DMS153 treated with DMSO at 0.1 percent for 48 hours (cell line): ENCODE results near the gene NRN1L.

Source experiments
- DNase-seq: peaks from one replicate; lab custom pipeline; 2025; ENCODE audit not compliant: unreplicated experiment; lab: John Stamatoyannopoulos, UW

NRN1L gene

DNA sequence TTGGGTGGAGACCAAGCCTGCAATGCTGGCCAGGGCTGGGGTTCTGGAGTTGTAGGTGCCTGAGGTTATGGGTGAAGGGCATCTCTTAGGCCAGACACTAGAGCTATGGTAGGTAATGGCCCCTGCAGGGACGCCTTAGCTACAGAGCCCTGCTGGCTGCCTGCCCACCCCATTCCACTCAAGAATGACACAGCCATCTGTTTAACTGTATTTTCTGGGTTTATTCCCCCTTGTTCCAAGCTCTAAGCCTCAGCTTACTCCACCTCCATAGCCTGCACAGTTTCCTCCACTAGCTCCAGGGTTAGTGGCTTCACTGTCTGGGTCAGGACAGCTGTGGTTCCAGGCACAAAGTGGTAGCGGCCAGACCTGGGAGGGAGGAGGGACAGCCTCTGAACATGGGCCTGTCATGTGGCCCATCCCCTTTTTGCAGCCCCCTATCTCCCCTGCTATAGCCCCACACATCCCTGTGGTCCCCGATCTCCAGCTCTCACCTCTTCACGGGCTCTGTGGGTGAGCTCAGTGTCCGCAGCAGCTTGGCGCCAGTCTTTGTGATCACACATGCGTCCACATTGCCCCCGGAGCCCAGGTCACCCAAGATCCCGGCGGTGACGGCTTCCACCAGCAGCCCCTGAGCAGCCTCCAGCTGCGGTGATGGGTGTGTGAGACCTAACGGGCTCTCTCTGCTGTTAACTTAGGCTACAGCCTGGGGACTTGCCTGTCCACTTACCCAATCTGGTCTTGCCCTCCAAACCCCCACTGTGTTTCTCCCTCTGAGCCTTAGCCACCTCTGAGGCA lies 49.8 kb downstream of the NRN1L start:
- no peak for DNase-seq

DNA sequence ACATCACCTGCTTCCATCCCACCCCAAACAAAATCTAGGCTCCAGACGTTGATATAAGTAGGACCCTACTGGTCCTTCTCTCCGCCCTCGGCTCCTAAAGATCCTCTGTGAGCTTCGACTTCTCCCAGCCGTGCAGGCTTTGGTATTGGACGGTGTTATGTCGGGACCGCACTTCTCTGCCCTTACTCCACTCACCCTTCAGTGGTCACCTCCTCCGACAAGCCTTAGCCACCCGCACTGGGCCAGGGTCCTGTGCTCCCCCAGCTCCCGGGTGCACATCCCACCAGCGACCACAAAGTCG lies 50.4 kb downstream of the NRN1L start:
- no peak for DNase-seq

DNA sequence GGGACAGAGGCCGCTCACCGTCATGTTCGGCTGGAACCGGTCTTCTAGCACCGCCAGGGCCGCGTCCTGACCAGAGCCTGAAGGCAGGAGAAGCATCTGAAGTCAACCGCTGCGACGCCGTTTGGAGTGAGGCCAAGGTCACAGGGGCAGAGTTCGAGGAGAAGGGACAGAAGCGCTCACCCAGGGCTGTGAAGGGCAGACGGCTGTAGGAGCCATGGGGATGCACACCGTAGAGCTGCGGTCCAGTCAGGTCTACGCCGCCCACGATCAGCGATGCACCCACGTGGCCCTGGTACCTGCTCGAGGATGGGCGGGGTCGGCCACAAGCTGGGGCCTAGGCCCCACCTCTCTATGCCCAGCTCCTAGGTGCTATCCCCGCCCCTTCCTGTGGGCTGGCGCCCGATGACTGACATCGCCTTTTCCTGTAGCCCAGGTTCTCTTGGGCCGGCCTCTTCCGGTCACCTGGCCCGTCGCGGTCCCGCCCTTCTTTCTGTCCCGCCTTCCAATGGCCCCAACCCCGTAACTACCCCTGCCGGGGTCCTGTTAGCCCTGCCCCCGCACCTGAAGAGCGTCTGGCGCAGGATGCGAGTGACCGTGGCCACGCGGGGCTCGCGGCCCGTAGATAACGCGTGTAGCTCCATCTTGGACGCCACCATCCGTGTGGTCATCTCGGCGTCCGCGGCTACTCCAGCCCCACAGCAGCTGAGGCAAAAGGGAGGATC lies 50.9 kb downstream of the NRN1L start:
- peak; percentile 96 for DNase-seq
